HG03442 (cell line): ENCODE data around the gene WASHC1.
"Not testable (repeated sequence)": the region's sequence is repeated elsewhere in the genome, so short reads cannot be mapped to it uniquely, and the experiment has no call there.

Experiments used
- ATAC-seq: cut with Tn5 transposase; IDR thresholded peaks from one replicate; pipeline ENCODE4 v1.9.1; 2021; ENCODE audit warnings: mild to moderate bottlenecking, moderate library complexity; ENCODE audit not compliant: unreplicated experiment

The WASHC1 gene

GRCh38 chr9:16875-17274, 12.4 kb downstream of the WASHC1 start:
- not testable (repeated sequence) for ATAC-seq

GRCh38 chr9:14129-14809, 15.0 kb downstream of the WASHC1 start:
- not testable (repeated sequence) for ATAC-seq

DNA sequence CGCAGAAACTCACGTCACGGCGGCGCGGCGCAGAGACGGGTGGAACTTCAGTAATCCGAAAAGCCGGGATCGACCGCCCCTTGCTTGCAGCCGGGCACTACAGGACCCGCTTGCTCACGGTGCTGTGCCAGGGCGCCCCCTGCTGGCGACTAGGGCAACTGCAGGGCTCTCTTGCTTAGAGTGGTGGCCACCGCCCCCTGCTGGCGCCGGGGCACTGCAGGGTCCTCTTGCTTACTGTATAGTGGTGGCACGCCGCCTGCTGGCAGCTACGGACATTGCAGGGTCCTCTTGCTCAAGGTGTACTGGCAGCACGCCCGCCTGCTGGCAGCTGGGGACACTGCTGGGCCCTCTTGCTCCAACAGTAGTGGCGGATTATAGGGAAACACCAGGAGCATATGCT, 18.1 kb downstream of the WASHC1 start:
- not testable (repeated sequence) for ATAC-seq

DNA sequence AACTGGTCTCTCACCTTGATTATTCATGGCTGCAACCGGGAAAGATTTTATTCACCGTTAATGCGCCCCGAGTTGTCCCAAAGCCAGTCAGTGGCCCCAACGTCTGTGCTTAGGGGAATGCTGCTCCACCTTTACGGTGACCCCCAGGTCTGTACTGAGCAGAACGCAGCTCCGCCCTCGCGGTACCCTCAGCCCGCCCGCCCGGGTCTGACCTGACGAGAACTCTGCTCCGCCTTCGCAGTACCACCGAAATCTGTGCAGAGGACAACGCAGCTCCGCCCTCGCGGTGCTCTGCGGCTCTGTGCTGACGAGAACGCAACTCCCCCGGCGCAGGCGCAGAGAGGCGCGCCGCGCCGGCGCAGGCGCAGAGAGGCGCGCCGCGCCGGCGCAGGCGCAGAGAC, 18.6 kb downstream of the WASHC1 start:
- ATAC-seq, result not testable (repeated sequence)

GRCh38 chr9:10207-10606, 19.0 kb downstream of the WASHC1 start:
- ATAC-seq, result not testable (repeated sequence)
